ENCODE data around the gene SRCIN1.

The SRCIN1 gene

DNA sequence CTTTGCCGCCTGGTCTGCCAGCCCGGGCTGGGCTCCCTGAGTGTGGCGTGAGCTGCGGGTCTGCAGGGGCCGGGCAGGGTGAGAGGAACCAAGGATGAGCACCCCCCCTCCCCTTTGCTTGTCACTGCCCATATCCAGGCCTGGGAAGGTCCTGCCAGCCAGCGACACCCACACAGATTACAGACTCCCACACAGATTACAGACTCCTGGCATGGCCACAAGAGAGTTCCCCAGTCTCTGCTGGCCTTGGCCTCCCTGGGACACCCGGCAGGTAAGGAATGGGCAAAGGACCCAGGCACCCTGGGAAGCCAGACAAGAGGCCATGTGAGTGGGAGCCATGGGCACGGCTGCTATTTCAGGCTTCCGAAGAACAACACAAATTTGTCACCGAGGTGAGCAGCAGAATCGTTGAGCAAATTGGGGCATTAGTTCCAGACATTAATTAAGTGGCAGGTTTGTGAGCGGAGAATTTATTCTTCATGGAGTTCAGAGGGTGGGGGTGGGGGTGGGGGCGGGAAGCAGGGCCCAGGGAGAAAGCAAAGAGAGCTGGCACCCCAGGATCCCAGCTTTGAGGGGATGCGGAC, 41.4 kb downstream of the SRCIN1 start:
- no peak for DNase-seq (ENCODE audit: low read depth, low spot score)

DNA sequence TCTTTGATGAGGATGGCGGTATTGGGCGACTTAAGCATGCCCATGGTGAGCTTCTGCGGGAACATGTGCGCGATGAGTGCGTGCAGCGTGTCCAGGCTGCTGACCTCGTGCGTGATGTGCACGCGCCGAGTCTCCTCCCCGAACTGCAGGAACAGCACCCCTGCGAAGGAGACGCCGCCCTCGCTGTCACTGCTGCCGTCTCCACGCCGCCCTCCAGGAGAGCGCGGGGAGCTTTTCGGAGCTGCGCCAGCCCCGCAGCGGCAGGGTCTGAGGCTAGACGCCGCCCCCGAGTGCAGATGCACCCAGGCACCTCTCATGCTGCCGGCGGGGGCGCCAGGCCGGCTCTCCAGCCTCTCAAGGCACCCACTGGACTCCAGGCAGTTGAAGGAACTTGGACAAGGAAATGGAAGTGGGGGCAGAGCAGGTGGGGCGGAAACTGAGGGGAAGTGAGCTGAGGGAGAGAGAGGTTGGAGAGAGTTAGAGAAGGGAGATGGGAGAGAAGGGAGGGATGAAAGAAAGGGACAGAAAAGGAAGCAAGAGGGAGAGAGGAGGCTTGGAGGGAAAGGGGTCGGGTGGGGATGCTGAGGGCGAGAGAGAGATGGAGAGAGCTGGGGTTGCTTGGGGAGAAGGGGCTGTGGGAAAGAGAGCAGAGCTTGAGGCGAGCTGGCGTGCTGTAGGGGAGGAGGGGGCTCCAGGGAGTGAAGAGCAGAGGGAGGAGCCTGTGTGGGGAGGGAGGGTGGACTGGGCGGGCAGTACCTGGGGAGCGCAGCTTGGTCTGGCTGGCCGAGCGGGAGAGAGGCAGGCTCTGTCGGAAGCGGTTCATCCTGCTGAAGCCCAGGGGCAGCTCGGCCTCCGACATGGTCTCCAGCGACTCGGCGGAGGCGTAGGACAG, 42.1 kb downstream of the SRCIN1 start:
- no peak for DNase-seq (ENCODE audit: low read depth, low spot score)

DNA sequence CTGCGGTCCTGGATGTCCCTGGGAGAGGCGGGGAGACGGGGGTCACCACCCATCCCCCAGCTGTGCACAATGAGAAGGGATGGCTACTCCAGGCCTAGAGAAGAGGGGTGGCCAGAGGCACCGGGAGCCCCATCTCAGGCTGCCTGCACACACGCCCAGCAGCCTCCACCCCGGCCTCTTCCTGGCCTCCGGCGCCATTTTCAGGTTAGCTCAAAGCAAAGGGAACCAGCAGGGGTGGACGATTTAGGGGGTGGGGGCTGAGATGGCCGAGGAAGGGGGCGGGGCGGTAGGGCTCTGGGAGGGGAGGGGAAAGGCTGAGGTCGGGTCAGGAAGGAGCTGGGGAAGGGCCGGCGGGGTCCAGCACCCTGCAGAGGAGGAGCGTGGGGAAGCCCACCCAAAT, 42.8 kb downstream of the SRCIN1 start:
- DNase-seq (ENCODE audit: low read depth, low spot score): no peak

DNA sequence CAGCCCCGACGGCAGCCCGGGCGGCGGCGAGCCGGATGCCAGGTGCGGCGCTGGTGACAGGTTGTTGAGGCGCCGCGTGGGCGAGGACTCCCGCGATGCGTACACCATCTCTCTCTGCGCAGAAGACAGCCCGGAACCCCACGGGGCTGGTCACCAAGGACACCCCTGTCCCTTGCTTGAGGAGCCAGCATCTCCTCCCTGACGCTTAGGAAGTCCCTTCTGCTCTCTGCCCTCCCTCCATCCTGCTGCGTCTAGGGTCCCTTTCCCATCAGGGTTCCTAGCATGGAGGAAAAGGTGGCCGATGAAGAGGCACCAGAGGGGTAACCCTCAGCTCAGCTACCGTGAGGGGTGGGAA, 43.6 kb downstream of the SRCIN1 start:
- DNase-seq (ENCODE audit: low read depth, low spot score): no peak

DNA sequence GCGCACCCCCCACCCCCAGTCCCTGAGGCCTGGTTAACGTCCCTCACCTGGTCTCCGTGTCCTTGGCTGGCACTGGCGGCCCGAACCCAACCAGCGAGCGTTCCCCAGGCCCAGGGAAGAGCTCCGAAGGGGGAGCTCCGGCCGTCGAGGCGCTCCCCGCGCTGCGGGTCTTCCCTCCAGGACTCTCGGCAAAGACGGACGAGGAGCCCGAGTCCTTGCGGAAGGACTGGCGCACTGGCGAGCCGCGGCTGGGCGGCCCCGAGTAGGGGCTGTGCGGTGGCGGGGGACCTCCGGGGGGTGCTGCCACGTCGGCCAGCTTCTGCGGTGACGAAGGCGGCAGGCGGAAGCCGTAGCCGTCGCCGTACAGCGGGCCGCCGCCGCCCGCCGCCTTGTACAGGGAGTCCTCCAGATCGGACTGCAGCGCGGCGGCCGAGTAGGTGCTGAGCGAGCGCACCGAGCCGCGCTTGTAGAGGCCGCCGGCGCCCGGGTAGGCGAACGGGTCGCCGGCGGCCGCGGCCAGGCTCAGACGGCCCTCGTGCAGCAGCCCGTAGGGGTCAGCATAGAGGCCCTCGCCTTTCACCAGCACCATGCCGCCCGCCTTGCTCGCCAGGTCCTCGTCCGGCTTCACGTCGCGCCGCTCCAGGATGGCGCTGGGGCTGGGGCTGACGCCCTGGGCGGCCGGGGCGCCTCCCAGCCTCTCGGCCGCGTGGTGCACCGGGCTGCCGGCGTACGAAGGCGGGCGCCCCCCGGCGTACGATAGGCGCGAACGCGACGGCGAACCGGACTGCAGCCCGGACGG, 44.1 kb downstream of the SRCIN1 start:
- DNase-seq (ENCODE audit: low read depth, low spot score): no peak

DNA sequence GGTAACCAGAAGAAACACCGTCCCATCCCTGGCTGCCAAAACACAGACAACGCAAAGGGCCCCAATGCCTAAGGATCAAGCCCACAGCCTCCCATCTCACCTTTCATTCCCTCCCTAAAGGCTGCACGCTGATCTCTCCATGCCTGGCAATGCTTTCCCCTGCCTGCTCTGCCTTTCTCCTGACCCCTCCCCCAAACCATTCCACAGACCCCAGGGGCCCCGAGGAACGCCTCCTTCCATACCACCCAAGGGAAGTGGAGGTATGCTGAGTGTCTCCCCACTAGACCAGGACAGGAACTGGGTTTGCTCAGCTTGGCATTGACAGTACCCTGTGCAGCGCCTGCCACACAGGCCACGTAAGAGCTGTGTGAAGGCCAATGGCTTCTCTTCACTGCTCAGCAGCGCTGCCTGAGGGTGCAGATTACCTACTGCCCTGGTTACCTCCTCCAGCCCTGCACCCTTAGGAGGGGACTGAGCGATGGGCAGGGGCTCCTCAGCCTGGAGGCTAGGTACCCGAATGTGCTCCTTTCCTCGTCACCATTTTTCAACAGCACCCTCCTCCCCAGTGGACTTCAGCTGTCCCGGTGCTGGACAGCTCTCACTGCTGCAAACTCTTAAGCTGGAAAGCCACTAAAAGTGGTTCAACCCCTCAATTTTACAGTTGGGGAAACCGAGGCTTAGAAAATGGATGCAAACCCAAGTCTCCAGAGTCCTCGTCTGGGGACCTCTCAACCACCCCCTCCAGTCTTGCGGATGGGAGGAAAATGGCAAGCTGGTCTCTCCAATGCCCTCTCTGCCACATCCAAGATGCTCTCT, 45.0 kb downstream of the SRCIN1 start:
- no peak for DNase-seq (ENCODE audit: low read depth, low spot score)

DNA sequence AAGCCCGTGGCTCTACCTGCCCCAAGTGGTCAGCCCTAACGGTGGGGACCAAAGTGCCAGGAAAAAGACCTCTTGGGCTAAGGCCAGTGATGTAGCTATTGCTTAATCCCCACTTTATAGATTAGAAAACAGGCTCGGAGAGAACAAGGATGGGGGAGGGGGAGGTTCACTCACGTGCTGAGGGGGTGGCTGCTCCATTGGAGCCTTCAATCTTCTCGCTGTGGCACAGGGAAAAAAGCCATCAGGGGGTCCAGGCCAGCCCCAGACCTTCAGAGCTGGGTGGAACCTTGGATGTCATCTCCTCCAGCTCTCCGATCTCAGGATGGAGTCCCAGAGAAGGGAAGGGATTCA, 45.9 kb downstream of the SRCIN1 start:
- no peak for DNase-seq (ENCODE audit: low read depth, low spot score)

DNA sequence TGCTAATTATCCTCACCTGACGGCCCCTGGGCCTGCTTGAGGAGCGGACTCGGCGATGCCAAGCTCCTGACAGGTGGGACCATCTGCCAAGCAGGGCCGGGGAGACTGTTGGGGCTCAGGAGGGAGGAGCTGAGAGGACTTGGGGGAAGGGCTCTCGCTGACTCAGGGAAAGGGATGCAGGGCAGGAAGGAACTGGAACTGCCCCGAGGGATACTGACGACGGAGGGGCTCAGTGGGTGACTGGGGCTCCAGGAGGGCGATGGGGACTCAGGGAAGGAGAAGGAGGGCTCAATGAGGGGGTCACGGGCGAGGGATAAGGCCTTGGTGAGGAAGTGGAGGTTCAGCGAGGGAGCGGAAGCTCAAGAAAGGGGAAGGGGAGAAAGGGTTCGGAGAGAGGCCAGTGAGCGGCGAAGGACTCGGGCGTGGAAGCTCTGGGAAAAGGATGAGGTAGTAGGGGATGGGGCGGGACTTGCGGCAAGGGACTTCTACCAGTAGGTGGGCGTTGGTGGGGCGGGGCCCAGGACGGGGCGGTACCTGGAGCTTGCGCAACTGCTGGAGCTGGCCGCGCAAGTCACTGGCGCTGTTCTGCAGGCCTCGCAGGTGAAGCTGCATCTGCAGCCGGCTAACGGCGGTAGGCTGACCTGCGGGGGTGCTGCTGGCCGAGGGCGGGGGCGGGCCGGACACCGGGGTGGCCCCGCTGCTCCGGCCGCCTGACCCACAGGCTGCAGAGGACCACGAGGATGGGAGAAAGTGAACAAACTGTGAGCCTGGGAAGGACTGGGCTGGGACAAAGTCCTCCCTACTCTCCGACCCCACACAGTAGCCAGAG, 46.5 kb downstream of the SRCIN1 start:
- no peak for DNase-seq (ENCODE audit: low read depth, low spot score)

DNA sequence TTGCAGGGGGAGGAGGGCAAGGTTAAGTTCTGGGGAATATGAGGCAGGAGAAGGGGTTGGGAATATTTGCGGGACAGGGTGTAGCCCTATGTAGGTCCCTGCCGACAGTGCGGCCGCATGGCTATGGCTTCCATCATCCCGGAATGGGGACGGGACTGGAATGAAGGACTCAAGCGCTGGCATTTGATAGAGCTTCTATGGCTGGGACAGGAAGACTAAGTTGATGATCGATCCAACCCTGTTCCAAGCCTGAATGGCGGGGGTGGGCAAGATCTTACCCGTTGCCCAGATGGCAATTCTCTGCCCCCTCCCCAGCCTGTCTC, 47.1 kb downstream of the SRCIN1 start:
- no peak for DNase-seq (ENCODE audit: low read depth, low spot score)

DNA sequence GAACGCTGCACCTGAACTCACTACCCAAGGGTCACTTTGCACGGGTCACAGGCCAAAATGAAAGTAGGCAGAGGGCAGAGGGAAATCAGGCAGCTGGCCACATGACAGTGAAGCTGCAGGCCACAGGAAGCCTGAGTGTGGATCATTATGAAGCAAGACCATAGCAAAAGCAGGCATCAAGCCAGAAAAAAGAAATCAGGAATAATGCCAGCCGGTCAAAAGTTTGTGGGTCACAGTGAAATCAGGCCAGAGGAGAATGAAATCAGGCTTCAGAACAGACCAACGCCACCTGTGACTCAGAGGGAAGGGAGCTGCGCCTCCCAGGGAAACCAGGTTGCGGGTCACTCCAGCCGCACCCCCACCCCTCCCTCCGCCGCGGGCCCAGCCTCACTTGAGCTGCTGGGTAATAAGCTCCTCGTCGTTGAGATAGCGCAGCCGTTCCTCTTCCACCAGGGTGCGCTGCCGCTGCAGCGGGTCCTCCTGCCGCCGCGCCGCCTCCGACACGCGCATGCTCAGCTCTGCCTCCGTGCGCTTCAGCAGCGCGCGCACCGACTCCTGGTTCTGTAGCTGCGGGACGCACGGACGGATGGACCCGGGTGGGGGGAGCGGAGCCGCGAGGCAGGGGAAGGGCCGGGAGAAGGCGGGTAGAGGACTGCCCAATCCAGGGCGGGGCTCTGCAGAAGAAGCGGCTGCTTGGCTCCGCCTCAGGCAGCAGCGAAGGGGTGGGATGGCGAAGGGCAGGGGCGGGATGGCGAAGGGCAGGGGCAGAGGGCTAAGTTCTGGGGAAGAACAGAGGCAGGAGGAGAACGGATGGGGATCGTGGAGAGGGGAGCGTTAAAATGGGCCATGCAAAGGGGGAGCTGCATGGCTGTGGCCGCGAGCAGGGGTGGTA, 47.7 kb downstream of the SRCIN1 start:
- DNase-seq (ENCODE audit: low read depth, low spot score): peak; percentile 62

DNA sequence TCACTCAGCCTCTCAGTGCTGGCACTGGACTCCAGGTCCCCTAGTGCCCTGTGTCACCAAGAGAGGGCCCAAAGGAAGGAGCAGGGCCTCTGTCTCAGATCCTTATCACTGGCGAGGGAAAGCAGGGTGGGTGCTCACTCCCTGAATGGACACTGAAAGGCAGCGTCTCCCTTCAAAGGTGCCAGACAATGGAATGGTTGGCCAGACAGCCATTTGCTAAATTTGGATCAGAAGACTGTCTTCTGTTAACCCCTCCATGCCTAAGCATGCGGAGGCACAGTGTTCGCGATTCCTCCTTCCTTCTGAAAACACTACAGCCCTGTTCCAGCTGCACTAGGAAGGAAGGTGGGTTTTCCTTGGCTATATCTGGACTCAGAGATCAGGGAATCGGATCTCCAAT, 48.4 kb downstream of the SRCIN1 start:
- DNase-seq (ENCODE audit: low read depth, low spot score): no peak

DNA sequence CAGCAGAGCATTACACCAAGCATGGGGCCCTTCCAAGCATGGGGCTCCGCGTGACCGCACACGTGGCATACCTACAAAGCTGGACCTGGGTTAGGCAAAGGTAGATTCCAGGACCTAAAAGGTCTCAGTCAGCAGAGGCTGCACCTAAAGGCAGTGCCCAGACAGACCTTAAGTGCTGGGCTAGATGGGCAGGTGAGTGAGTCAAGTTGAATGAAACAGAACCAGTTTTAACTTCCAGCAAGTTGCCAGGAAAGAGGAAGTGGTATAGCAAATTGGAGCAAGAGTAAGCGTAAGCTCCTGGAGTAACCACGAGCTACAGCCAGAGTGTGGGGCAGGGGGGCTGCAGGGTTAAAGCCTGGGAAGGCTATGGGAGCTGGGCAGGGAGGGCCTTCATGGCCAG, 49.5 kb downstream of the SRCIN1 start:
- no peak for DNase-seq (ENCODE audit: low read depth, low spot score)

DNA sequence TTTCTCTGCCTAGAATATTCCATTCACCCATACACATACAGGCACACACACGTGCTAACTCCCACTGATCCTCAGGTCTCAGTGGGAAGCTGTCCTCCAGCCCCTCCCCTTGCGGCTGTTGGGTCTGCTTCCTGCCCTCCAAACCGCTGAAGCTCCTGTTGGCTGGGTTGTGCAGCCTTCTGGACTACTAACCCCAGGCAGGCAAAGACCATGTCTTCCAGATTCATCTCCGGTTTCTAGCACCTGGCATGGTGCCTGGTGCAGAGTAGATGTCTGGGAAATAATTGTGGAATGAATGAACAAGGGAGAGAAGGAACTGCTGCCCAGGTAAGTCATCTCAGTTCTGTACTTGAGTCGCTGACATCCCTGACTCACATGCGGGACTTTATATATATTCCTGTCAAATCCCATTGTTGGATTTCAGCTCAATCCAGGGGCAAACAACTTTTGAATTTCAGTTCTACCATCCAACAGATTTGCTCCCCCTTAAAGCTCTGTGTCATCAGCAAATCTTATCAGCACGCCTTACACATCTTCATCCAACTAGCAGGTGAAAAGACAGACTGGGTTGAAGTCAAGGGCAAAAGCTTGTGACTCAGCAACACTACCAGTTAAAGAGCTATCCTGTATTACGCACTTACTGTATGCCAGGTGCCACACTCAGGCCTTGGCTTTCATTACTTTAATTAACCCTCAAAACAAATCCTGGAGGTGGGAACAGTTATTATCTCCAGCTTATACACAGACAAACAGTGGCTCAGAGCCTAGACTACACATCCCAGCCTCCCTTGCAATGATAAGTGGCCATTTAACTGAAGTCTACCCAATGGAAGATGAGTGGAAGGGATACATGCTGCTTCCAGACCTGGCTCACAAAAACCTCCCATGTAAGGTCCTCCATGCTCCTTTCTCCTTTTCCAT, 51.1 kb downstream of the SRCIN1 start:
- DNase-seq (ENCODE audit: low read depth, low spot score): no peak

DNA sequence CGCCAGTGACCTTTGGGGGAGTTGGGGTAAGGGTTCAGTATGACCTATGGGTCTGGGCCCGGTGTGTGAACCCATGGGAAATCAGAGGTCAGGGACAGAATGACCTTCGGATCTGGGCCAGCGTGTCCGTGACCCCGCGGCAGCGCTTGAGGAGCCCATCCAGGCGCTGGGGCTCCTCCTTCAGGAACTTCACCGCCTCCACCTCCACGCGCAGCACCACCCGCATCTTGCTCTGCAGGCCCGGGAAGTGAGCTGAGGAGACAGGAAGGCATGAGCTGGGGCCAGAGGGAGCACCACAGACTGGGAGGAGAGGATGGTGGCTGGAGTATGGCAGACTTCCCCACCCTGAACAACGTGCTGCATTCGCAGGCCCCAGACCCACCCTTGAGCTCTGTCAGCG, 53.4 kb downstream of the SRCIN1 start:
- DNase-seq (ENCODE audit: low read depth, low spot score): no peak

DNA sequence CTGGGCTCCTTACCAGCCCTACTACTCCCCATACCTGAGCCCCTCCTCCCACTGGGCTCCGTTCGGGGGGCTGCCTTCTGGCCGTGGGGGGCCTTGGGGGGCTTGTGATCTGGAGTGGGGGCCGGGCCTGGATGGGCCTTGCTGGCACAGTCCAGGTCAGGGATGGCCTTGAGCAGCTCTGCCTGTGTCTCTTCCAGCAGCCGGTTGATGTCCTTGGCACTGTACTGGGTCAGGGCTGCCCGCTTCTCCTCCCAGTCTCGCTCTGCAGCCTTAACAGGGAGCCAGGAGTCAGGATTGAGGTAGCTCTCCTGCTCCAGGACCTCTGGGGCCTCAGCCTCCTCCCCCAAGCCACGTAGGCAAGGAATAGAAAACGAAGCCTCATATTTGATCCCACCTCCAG, 54.6 kb downstream of the SRCIN1 start:
- DNase-seq (ENCODE audit: low read depth, low spot score): no peak

DNA sequence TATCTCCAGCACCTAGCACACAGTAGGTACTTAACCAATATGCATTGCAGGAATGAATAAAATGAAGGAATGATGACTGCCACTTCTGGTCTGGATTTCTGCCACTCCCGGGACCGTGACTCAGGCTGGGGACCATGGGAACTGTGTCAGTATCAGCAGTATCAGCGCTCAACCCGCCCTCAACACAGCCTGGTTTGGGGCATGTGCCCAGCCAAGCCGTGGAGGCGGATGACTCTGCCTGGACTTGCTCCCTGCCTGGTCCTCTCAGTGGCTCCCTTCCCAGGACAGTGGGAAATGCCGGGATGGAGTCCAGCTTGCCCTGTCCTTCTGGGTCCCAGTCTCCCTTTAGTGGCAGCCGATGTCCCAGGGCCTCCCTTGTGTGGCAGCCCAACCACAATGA, 55.1 kb downstream of the SRCIN1 start:
- DNase-seq (ENCODE audit: low read depth, low spot score): no peak

DNA sequence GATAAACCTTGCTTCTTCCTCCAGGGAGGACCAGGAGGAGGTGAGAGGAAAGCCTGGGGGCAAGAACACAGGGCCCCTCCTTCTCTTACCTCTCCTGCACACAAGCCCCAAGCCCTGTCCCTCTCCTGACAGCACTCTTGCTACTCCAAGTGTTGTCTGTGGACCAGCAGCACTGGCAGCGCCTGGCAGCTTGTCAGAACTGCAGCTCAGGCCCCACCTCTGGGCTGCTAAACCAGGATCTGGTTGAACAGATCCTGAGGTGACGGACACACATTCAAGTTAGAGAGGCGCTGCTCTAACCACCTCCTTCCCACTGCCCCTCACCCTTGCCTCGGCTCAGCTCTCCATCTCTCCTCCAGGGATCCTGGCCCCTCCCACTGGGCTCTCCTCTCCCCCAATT, 56.5 kb downstream of the SRCIN1 start:
- DNase-seq (ENCODE audit: low read depth, low spot score): no peak

DNA sequence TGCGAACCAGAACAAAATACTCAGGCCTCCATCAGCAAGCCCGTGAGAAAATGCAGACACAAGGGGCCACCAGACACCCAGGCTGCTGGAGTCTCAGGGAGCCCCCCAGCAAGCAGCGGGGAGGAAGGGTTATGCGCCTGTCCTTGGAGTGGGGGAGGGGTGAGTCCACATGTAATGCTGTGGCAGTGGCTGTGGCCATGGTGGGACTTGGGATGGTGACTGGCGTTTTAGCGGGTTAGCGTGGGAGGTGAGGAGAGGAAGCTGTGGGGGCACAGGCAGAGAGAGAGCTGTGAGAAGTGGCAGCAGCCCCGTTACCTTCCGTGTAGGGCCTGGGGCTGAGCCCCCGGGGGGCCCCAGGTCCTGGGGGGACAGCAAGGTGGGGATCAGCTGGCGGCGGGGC, 58.3 kb downstream of the SRCIN1 start:
- no peak for DNase-seq (ENCODE audit: low read depth, low spot score)

DNA sequence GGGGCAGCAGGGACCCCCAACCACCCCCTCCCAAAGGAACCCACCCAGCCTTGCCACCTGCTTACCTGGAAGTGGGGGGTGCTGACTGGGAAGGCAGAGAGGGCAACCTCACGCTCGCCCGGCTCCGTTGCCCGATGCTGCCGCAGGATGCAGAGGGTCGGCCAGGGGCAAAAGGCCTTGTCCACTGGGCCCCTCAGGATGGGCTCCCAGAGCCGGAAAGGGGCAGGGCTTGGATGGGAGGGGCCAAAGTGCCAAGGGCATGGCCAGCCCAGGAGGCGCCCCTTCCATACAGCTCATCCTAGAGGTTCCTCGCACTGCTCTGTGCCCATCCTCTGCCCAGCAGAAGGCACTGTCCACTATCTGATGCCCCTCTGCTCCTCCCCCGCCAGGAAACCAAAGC, 59.4 kb downstream of the SRCIN1 start:
- DNase-seq (ENCODE audit: low read depth, low spot score): no peak
